ENCODE data around the gene CHRNB2.
"Not testable (repeated sequence)": the region's sequence is repeated elsewhere in the genome, so short reads cannot be mapped to it uniquely, and the experiment has no call there.

Gene CHRNB2

GRCh38 chr1:154567386-154568156, at the start of gene CHRNB2:
CHRNB2 (plus strand) TSS chr1:154567778; CDS start chr1:154568045, 267 bp downstream.
- DNase-seq, result peak; percentile 76

GRCh38 chr1:154519591-154519991, 48.0 kb upstream of the CHRNB2 start:
- DNase-seq, result no peak

GRCh38 chr1:154520333-154520732, 47.2 kb upstream of the CHRNB2 start:
- DNase-seq, result no peak

GRCh38 chr1:154521695-154522094, 45.9 kb upstream of the CHRNB2 start:
- no peak for DNase-seq

- DNase-seq, result no peak
Observed at GRCh38 chr1:154524881-154525280, 42.7 kb upstream of the CHRNB2 start.

- no peak for DNase-seq
Observed at GRCh38 chr1:154527192-154527591, 40.4 kb upstream of the CHRNB2 start.

GRCh38 chr1:154529308-154529707, 38.3 kb upstream of the CHRNB2 start:
- DNase-seq, result no peak

GRCh38 chr1:154531950-154532349, 35.6 kb upstream of the CHRNB2 start:
- DNase-seq, result not testable (repeated sequence)

- DNase-seq, result peak; percentile 19
Observed at GRCh38 chr1:154533952-154534844, 33.4 kb upstream of the CHRNB2 start.

- no peak for DNase-seq
Observed at GRCh38 chr1:154536570-154536969, 31.0 kb upstream of the CHRNB2 start.

- no peak for DNase-seq
Observed at GRCh38 chr1:154539486-154540483, 27.8 kb upstream of the CHRNB2 start.

- no peak for DNase-seq
Observed at GRCh38 chr1:154541231-154541630, 26.3 kb upstream of the CHRNB2 start.

- DNase-seq, result peak; percentile 50
Observed at GRCh38 chr1:154546264-154547063, 21.1 kb upstream of the CHRNB2 start.

- no peak for DNase-seq
Observed at GRCh38 chr1:154547105-154547732, 20.4 kb upstream of the CHRNB2 start.

GRCh38 chr1:154548028-154548427, 19.6 kb upstream of the CHRNB2 start:
- no peak for DNase-seq

GRCh38 chr1:154549202-154549770, 18.3 kb upstream of the CHRNB2 start:
- no peak for DNase-seq

- DNase-seq, result no peak
Observed at GRCh38 chr1:154550070-154550469, 17.5 kb upstream of the CHRNB2 start.

GRCh38 chr1:154550657-154551056, 16.9 kb upstream of the CHRNB2 start:
- DNase-seq, result no peak

GRCh38 chr1:154551474-154551873, 16.1 kb upstream of the CHRNB2 start:
- no peak for DNase-seq

GRCh38 chr1:154552036-154552435, 15.5 kb upstream of the CHRNB2 start:
- no peak for DNase-seq

Data from activated naive CD4-positive, alpha-beta T cell treated with Interleukin-2 at 50 U/mL for 16 hours (primary cell).